Endothelial cell (in vitro differentiated cells): Measurements from ENCODE around the gene RBM43. TPM values are rescaled to one million over a fixed set of nuclear protein-coding genes. Genes with fewer than 3 reads are reported as not detected.
A peak's percentile ranks its signal among the peaks of the same experiment; 100 is the strongest.

Source experiments
- DNase-seq: peaks from one replicate; pipeline ENCODE4 v3.0.0; 2021; ENCODE audit warnings: low spot score
- H3K27ac Mint-ChIP-seq: one replicate; pipeline ENCODE4 v1.8.0; 2021; ENCODE audit warnings: mixed read lengths, inconsistent platforms; ENCODE audit not compliant: unreplicated experiment
- H3K27me3 Mint-ChIP-seq: one replicate; pipeline ENCODE4 v1.8.0; 2021; ENCODE audit warnings: mild to moderate bottlenecking, moderate library complexity, mixed read lengths, inconsistent platforms; ENCODE audit not compliant: unreplicated experiment
- H3K36me3 Mint-ChIP-seq: one replicate; pipeline ENCODE4 v1.8.0; 2021; ENCODE audit warnings: mild to moderate bottlenecking, low read depth, mixed read lengths, inconsistent platforms; ENCODE audit not compliant: unreplicated experiment
- H3K4me1 Mint-ChIP-seq: one replicate; pipeline ENCODE4 v1.8.0; 2021; ENCODE audit warnings: mild to moderate bottlenecking, mixed read lengths, inconsistent platforms; ENCODE audit not compliant: unreplicated experiment
- H3K4me3 Mint-ChIP-seq: one replicate; pipeline ENCODE4 v1.8.0; 2021; ENCODE audit warnings: mild to moderate bottlenecking, mixed read lengths, inconsistent platforms; ENCODE audit not compliant: unreplicated experiment
- H3K9me3 Mint-ChIP-seq: one replicate; pipeline ENCODE4 v1.8.0; 2021; ENCODE audit warnings: mixed read lengths, inconsistent platforms; ENCODE audit not compliant: unreplicated experiment
- CTCF ChIP-seq: fragments of 200-600 bp; sonication (generic); IDR thresholded peaks from one replicate; pipeline ENCODE4 v1.5.0; 2021; ENCODE audit warnings: antibody characterized with exemption; ENCODE audit not compliant: unreplicated experiment
- total RNA-seq: library from RNA; stranded (reverse); fragmentation: NEBNext Ultra II Directional; extraction: Animal tissue kit (Norgen Biotek cat#: 25700); gene quantifications from one replicate; pipeline ENCODE4 v1.2.1, GENCODE V29; 2021; ENCODE audit not compliant: unreplicated experiment

The RBM43 gene
- total RNA-seq, 1 donor from 2014 or later: 5.7 TPM

GRCh38 chr2:151262629-151263028 lies 966 bp upstream of the RBM43 start:
- H3K9me3 Mint-ChIP-seq: no peaks in the 10 kb centered on the region
- H3K36me3 Mint-ChIP-seq: no peaks in the 10 kb centered on the region
- DNase-seq: no peak
- H3K4me3 Mint-ChIP-seq: no peak overlapping the region
- no peak for TF ChIP-seq CTCF
- H3K27ac Mint-ChIP-seq: no peak overlapping the region
- peaks cover 16% of the 10 kb centered on the region for H3K4me1 Mint-ChIP-seq
- H3K27me3 Mint-ChIP-seq: peaks cover 2% of the 10 kb centered on the region

GRCh38 chr2:151261977-151262291 lies 271 bp upstream of the RBM43 start:
- Mint-ChIP-seq H3K4me1 (peaks cover 16% of the 10 kb centered on the region), H3K36me3 (no peaks in the 10 kb centered on the region), H3K9me3 (no peaks in the 10 kb centered on the region), H3K4me3 (peak overlapping the region; percentile 91), H3K27ac (peak overlapping the region; percentile 26), H3K27me3 (peaks cover 2% of the 10 kb centered on the region)
- TF ChIP-seq CTCF: no peak
- no peak for DNase-seq

DNA sequence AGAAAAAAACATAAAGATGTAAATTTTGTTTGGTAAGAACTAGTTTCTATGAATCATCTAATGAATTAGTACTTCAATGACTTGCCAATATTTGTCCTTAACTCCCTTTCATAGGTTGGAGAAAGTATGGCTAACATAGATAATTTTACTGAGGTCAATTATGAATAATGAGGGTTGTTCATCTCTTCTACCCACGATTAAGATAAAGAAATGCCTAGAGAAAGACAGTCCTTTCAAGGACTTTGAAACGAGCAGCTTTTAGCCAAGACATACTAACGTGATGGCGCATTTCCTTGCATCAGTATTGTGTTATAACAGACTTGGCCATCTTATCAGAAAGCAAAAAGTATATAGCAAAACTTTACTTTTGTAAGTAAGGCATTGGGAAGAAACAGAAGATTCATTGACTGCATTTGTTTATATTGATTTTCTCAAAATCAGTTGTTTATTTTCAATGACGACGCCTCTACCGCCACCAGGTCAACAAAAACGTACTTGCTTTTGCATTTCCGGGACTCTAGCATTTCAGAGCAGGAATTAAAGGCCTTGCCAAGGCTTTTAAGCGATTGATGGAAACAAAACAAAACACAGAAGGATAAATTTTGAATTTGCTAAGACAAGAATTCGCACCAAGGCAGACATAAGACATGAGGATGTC lies 961 bp downstream of the RBM43 start:
- Mint-ChIP-seq H3K4me3 (peak overlapping the region; percentile 78), H3K27me3 (peaks cover 2% of the 10 kb centered on the region), H3K9me3 (no peaks in the 10 kb centered on the region), H3K27ac (no peak overlapping the region), H3K36me3 (no peaks in the 10 kb centered on the region), H3K4me1 (peaks cover 16% of the 10 kb centered on the region)
- DNase-seq: no peak
- TF ChIP-seq CTCF: no peak

GRCh38 chr2:151258121-151258520 lies 3.5 kb downstream of the RBM43 start:
- no peak overlapping the region for H3K27ac Mint-ChIP-seq
- DNase-seq: no peak

More at GRCh38 chr2:151258121-151258520, 3.5 kb downstream of the RBM43 start:
- Mint-ChIP-seq H3K4me1 (peaks cover 16% of the 10 kb centered on the region), H3K4me3 (no peak overlapping the region), H3K27me3 (peaks cover 2% of the 10 kb centered on the region), H3K9me3 (no peaks in the 10 kb centered on the region), H3K36me3 (peaks cover 4% of the 10 kb centered on the region)
- TF ChIP-seq CTCF: no peak
